ENCODE results near the gene VPS51.
"Not testable (repeated sequence)": the region's sequence is repeated elsewhere in the genome, so short reads cannot be mapped to it uniquely, and the experiment has no call there.

VPS51 gene

DNA sequence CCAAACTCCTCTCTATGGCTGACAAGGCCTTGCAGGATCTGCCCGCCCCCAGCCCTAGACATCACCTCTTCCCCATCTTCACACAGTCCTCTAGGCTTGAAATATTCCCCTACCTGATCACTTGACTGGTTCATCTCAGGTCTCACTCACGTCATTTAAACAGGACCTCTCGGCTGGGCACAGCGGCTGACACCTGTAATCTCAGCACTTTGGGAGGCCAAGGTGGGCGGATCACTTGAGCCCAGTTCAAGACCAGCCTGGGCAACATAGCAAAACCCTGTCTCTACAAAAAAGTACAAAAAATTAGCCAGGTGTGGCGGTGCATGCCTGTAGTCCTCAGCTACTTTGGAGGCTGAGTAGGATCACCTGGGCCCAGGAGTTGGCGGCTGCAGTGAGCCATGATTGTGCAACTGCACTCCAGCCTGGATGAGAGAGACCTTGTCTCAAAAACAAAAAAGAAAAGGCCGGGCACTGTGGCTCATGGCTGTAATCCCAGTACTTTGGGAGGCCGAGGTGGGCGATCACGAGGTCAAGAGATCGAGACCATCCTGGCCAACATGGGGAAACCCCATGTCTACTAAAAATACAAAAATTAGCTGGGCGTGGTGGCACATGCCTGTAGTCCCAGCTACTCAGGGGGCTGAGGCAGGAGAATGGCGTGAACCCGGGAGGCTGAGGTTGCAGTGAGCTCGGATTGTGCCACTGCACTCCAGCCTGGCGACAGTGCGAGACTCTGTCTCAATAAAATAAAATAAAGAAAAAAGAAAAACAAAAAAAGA is 23.1 kb downstream of the VPS51 start:
- H3K9ac ChIP-seq (ENCODE audit: low read depth in 1 of 2, low read length in 2 of 2); H3K27me3 ChIP-seq (ENCODE audit: control insufficient read depth in 1 of 2, insufficient read depth in 2 of 2, low read length in 2 of 2); H3K4me3 ChIP-seq (ENCODE audit: low read depth in 1 of 2, low read length in 2 of 2); H3K27ac ChIP-seq (ENCODE audit: low read depth, low read length); H3K9me3 ChIP-seq (ENCODE audit: control insufficient read depth in 1 of 2, low read length in 2 of 2): not testable (repeated sequence)
- Histone ChIP-seq H3K4me1 (ENCODE audit: control insufficient read depth in 1 of 2, insufficient read depth in 2 of 2, low read length in 2 of 2) (peaks cover 32 to 46% of the 10 kb centered on the region in 2 donors), H3K36me3 (ENCODE audit: control insufficient read depth in 1 of 2, insufficient read depth in 2 of 2, low read length in 2 of 2) (peaks cover 26 to 27% of the 10 kb centered on the region in 2 donors)

DNA sequence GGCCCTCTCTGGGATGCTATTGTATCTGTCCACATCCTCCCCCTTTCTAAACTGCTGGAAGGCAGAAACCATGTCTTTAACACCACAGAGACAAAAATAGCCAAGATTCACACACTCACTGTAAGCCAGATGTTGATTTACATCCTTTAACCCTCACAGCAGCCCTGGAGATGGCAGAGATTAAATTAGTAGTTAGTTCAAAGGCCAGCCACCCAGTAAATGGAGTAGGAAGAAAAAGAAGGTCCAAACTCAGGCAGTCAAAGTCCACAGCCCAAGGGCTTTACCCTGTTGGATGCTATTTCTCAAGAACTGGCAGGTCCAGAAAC is 23.6 kb downstream of the VPS51 start:
- Histone ChIP-seq H3K4me1 (ENCODE audit: control insufficient read depth in 1 of 2, insufficient read depth in 2 of 2, low read length in 2 of 2) (peaks cover 32 to 46% of the 10 kb centered on the region in 2 donors), H3K9ac (ENCODE audit: low read depth in 1 of 2, low read length in 2 of 2) (peak overlapping the region in 1 of 2 donors; percentile 93), H3K27ac (ENCODE audit: low read depth, low read length) (no peak overlapping the region), H3K9me3 (ENCODE audit: control insufficient read depth in 1 of 2, low read length in 2 of 2) (no peaks in the 10 kb centered on the region), H3K4me3 (ENCODE audit: low read depth in 1 of 2, low read length in 2 of 2) (no peak overlapping the region), H3K27me3 (ENCODE audit: control insufficient read depth in 1 of 2, insufficient read depth in 2 of 2, low read length in 2 of 2) (no peaks in the 10 kb centered on the region), H3K36me3 (ENCODE audit: control insufficient read depth in 1 of 2, insufficient read depth in 2 of 2, low read length in 2 of 2) (peaks cover 26 to 32% of the 10 kb centered on the region in 2 donors)

DNA sequence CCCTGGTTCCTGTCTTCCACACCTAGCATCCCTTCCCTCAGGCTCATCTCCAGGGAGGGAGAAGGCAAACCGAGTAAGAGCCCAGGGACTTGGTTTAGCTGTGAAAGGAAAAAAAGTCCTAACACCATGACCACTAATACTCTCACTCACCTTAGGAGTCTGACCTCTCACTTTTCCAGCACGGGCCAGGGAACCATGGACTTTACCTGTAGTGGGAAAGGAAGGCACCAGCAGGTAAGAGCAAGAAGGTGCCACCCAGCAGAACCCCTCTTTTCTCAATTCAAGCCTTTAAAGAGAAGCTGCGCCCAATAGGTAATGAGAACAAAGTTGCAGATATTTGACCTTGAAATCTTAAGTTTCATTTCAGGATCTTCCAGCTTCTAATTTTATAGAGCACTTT is 24.8 kb downstream of the VPS51 start:
- peak overlapping the region; percentile 92 to 93 for H3K9ac ChIP-seq (ENCODE audit: low read depth in 1 of 2, low read length in 2 of 2)
- H3K9me3 ChIP-seq (ENCODE audit: control insufficient read depth in 1 of 2, low read length in 2 of 2) = no peaks in the 10 kb centered on the region
- H3K4me3 ChIP-seq (ENCODE audit: low read depth in 1 of 2, low read length in 2 of 2) = peak overlapping the region in 1 of 2 donors; percentile 100
- H3K4me1 ChIP-seq (ENCODE audit: control insufficient read depth in 1 of 2, insufficient read depth in 2 of 2, low read length in 2 of 2) = peaks cover 31 to 39% of the 10 kb centered on the region in 2 donors
- peaks cover 37 to 43% of the 10 kb centered on the region in 2 donors for H3K36me3 ChIP-seq (ENCODE audit: control insufficient read depth in 1 of 2, insufficient read depth in 2 of 2, low read length in 2 of 2)
- H3K27ac ChIP-seq (ENCODE audit: low read depth, low read length) = no peak overlapping the region
- H3K27me3 ChIP-seq (ENCODE audit: control insufficient read depth in 1 of 2, insufficient read depth in 2 of 2, low read length in 2 of 2) = no peaks in the 10 kb centered on the region

DNA sequence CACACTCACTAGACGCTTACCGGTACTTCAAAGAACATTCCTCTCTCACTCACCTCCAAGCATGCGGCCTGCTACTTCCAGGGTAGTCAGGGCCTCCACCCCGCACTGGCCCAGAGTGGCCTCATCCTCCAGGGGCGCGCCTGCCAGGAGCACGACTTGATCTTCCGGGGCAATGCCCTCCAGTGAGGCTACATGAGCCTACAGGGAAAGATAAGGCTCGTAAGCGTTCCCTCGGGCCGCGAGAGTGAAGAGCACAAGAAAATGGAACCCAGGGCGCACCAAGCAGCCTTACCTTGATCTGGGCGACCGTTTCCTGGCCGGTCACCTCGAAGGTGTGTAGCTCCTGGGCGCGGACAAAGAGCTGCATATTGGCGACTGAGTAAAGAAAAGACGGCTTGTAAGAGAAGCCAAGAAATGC is 25.4 kb downstream of the VPS51 start:
- Histone ChIP-seq H3K4me1 (ENCODE audit: control insufficient read depth in 1 of 2, insufficient read depth in 2 of 2, low read length in 2 of 2) (peaks cover 25 to 33% of the 10 kb centered on the region in 2 donors), H3K36me3 (ENCODE audit: control insufficient read depth in 1 of 2, insufficient read depth in 2 of 2, low read length in 2 of 2) (peaks cover 36 to 48% of the 10 kb centered on the region in 2 donors), H3K4me3 (ENCODE audit: low read depth in 1 of 2, low read length in 2 of 2) (peak overlapping the region; percentile 98 to 100)

GRCh38 chr11:65121865-65122696 is 26.1 kb downstream of the VPS51 start, which contains the start of the genes FAU and MRPL49:
Gene FAU (minus strand): TSS chr11:65122134. CDS start chr11:65121813, 321 bp downstream.
Gene MRPL49 (plus strand): TSS chr11:65122321. CDS start chr11:65122347, 26 bp downstream.
- H3K4me1 ChIP-seq (ENCODE audit: control insufficient read depth in 1 of 2, insufficient read depth in 2 of 2, low read length in 2 of 2) = peaks cover 27 to 28% of the 10 kb centered on the region in 2 donors

More for the DNA sequence above, 25.4 kb downstream of the VPS51 start:
- Histone ChIP-seq H3K9ac (ENCODE audit: low read depth in 1 of 2, low read length in 2 of 2) (peak overlapping the region; percentile 92 to 93), H3K27me3 (ENCODE audit: control insufficient read depth in 1 of 2, insufficient read depth in 2 of 2, low read length in 2 of 2) (no peaks in the 10 kb centered on the region), H3K9me3 (ENCODE audit: control insufficient read depth in 1 of 2, low read length in 2 of 2) (no peaks in the 10 kb centered on the region), H3K27ac (ENCODE audit: low read depth, low read length) (peak overlapping the region; percentile 91)

DNA sequence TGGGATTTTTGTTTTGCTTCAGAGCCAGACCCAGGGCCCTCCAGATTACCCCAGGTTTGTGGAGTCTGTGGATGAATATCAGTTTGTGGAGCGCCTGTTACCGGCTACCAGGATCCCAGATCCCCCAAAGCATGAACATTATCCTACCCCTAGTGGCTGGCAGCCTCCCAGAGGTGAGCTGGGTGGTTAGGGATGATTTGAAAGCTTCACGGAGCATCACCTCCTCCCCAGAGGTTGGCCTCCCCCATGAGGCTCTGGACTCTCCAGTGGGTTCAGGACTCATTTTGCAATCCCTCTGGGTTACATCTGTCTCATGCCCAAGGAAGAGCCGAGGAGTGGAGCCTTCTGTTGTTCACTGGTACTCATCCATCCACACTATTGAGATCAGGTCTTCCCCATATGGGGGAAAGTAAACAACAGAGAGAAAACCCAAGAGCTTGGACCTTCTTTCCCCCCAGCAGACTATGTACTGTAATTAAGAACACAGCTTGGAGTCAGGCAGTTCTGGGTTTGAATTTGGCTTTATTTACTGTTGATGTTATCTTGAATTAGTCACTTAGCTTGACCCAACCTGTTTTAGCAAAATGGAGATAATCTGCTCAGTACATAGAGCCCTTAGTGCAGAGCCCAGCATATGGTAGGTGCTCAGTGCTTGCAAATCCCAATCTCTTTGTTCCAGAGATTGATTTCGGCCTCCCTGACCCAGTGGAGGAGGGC is 28.6 kb downstream of the VPS51 start:
- Histone ChIP-seq H3K9ac (ENCODE audit: low read depth in 1 of 2, low read length in 2 of 2) (no peak overlapping the region), H3K36me3 (ENCODE audit: control insufficient read depth in 1 of 2, insufficient read depth in 2 of 2, low read length in 2 of 2) (peaks cover 53 to 67% of the 10 kb centered on the region in 2 donors), H3K4me1 (ENCODE audit: control insufficient read depth in 1 of 2, insufficient read depth in 2 of 2, low read length in 2 of 2) (peaks cover 24 to 26% of the 10 kb centered on the region in 2 donors), H3K9me3 (ENCODE audit: control insufficient read depth in 1 of 2, low read length in 2 of 2) (no peaks in the 10 kb centered on the region), H3K27me3 (ENCODE audit: control insufficient read depth in 1 of 2, insufficient read depth in 2 of 2, low read length in 2 of 2) (no peaks in the 10 kb centered on the region), H3K27ac (ENCODE audit: low read depth, low read length) (no peak overlapping the region), H3K4me3 (ENCODE audit: low read depth in 1 of 2, low read length in 2 of 2) (no peak overlapping the region)

More at GRCh38 chr11:65121865-65122696, 26.1 kb downstream of the VPS51 start, which contains the start of the genes FAU and MRPL49:
- Histone ChIP-seq H3K36me3 (ENCODE audit: control insufficient read depth in 1 of 2, insufficient read depth in 2 of 2, low read length in 2 of 2) (peaks cover 39 to 54% of the 10 kb centered on the region in 2 donors), H3K27ac (ENCODE audit: low read depth, low read length) (peak within 1 kb of the TSS; percentile 91), H3K9ac (ENCODE audit: low read depth in 1 of 2, low read length in 2 of 2) (peak within 1 kb of the TSS; percentile 92 to 93), H3K27me3 (ENCODE audit: control insufficient read depth in 1 of 2, insufficient read depth in 2 of 2, low read length in 2 of 2) (no peaks in the 10 kb centered on the region), H3K4me3 (ENCODE audit: low read depth in 1 of 2, low read length in 2 of 2) (peak within 1 kb of the TSS; percentile 98 to 100), H3K9me3 (ENCODE audit: control insufficient read depth in 1 of 2, low read length in 2 of 2) (no peaks in the 10 kb centered on the region)

DNA sequence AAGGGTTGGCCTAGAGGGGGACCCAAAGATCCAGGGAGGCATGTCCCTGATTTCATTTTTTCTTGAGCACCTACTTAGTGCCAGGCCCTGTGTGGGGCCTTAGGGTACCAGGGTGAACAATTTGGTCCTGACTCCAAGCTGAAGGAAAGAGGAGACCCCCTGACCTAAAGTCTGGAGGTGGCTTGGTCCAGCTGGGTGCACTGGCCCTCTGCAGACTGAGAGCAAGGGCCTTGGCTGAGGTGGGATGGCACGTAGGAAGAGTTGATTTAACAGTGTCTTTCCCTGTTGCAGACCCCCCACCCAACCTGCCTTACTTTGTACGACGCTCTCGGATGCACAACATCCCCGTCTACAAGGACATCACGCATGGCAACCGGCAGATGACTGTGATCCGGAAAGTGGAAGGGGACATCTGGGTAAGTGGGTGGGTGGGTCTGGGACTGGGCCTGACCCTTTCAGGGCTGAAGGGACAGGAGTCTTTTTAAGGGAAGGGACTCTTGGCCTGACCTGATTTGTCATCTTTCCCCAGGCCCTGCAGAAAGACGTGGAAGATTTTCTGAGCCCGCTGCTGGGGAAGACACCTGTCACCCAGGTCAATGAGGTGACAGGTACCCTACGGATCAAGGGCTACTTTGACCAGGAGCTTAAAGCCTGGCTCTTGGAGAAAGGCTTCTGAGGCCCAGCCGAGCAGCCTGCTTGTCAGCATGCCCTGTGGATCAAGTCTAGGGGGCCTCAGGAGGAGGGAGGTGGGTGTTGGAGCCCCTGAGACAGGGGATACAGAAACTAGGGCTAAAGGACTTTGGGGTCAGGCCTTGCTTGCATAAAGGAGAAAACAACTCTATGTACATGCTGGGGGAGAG is 29.4 kb downstream of the VPS51 start:
- H3K9ac ChIP-seq (ENCODE audit: low read depth in 1 of 2, low read length in 2 of 2) = no peak overlapping the region
- H3K4me1 ChIP-seq (ENCODE audit: control insufficient read depth in 1 of 2, insufficient read depth in 2 of 2, low read length in 2 of 2) = peaks cover 19% of the 10 kb centered on the region in 2 donors
- H3K9me3 ChIP-seq (ENCODE audit: control insufficient read depth in 1 of 2, low read length in 2 of 2) = no peaks in the 10 kb centered on the region
- peaks cover 51 to 67% of the 10 kb centered on the region in 2 donors for H3K36me3 ChIP-seq (ENCODE audit: control insufficient read depth in 1 of 2, insufficient read depth in 2 of 2, low read length in 2 of 2)
- no peak overlapping the region for H3K27ac ChIP-seq (ENCODE audit: low read depth, low read length)
- no peaks in the 10 kb centered on the region for H3K27me3 ChIP-seq (ENCODE audit: control insufficient read depth in 1 of 2, insufficient read depth in 2 of 2, low read length in 2 of 2)
- H3K4me3 ChIP-seq (ENCODE audit: low read depth in 1 of 2, low read length in 2 of 2) = no peak overlapping the region

DNA sequence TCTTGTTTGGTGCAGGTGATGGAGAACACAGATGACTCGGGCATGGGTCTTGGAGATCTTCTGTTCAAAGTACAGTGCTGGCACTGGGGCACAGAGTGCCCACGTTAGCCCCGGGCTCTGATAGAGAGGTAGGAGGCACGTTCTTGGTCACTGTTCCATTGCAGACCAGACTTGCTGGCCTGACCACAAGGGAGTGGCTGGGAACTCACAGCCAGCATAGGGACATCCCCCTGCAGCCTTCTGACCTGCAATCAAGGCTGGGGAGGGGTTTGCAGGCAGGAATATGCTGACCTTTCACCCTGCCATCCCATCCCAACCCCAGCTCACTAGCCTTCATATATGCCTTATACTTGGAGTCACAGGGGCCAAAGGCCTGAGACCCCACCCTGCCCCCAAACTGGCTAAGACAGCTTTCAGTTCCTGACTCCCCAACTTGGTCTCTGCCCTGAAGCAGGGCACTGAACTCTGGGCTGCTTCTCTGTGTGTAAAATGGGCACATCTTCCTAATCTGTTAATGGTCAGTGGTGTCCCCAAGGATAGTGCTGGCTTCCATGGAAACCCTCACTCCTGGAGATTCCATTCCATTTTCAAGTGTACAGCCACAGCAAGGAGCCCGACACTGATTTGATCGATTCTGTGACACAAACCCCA is 30.7 kb downstream of the VPS51 start:
- no peak overlapping the region for H3K4me3 ChIP-seq (ENCODE audit: low read depth in 1 of 2, low read length in 2 of 2)
- peaks cover 10 to 17% of the 10 kb centered on the region in 2 donors for H3K4me1 ChIP-seq (ENCODE audit: control insufficient read depth in 1 of 2, insufficient read depth in 2 of 2, low read length in 2 of 2)
- peaks cover 55 to 74% of the 10 kb centered on the region in 2 donors for H3K36me3 ChIP-seq (ENCODE audit: control insufficient read depth in 1 of 2, insufficient read depth in 2 of 2, low read length in 2 of 2)
- H3K27me3 ChIP-seq (ENCODE audit: control insufficient read depth in 1 of 2, insufficient read depth in 2 of 2, low read length in 2 of 2) = no peaks in the 10 kb centered on the region
- no peaks in the 10 kb centered on the region for H3K9me3 ChIP-seq (ENCODE audit: control insufficient read depth in 1 of 2, low read length in 2 of 2)
- H3K9ac ChIP-seq (ENCODE audit: low read depth in 1 of 2, low read length in 2 of 2) = no peak overlapping the region
- no peak overlapping the region for H3K27ac ChIP-seq (ENCODE audit: low read depth, low read length)

All from duodenal mucosa (tissue), 2 donors.